GM21786 (cell line): ENCODE data around the gene TMPRSS6.
"Not testable (repeated sequence)": the region's sequence is repeated elsewhere in the genome, so short reads cannot be mapped to it uniquely, and the experiment has no call there.

Source experiments
- ATAC-seq: cut with Tn5 transposase; IDR thresholded peaks from one replicate; pipeline ENCODE4 v1.9.1; 2021; ENCODE audit not compliant: unreplicated experiment

The TMPRSS6 gene

GRCh38 chr22:37090920-37091695, 18.4 kb downstream of the TMPRSS6 start:
- ATAC-seq = no peak

GRCh38 chr22:37089434-37089833, 20.1 kb downstream of the TMPRSS6 start:
- no peak for ATAC-seq

- ATAC-seq = no peak
These were observed 20.6 kb downstream of the TMPRSS6 start for GRCh38 chr22:37088750-37089408.

- ATAC-seq = no peak
These were observed 21.4 kb downstream of the TMPRSS6 start for GRCh38 chr22:37088108-37088605.

- no peak for ATAC-seq
These were observed 23.3 kb downstream of the TMPRSS6 start for GRCh38 chr22:37086184-37086583.

- no peak for ATAC-seq
These were observed 25.1 kb downstream of the TMPRSS6 start for GRCh38 chr22:37084385-37084784.

GRCh38 chr22:37083914-37084313, 25.6 kb downstream of the TMPRSS6 start:
- ATAC-seq = no peak

- no peak for ATAC-seq
These were observed 27.2 kb downstream of the TMPRSS6 start for GRCh38 chr22:37082251-37082873.

GRCh38 chr22:37080838-37081237, 28.7 kb downstream of the TMPRSS6 start:
- no peak for ATAC-seq

- ATAC-seq = no peak
These were observed 29.1 kb downstream of the TMPRSS6 start for GRCh38 chr22:37080438-37080837.

GRCh38 chr22:37079668-37080171, 29.8 kb downstream of the TMPRSS6 start:
- ATAC-seq = no peak

- no peak for ATAC-seq
These were observed 30.4 kb downstream of the TMPRSS6 start for GRCh38 chr22:37079158-37079557.

GRCh38 chr22:37077802-37078448, 31.6 kb downstream of the TMPRSS6 start:
- no peak for ATAC-seq

- ATAC-seq = no peak
These were observed 33.6 kb downstream of the TMPRSS6 start for GRCh38 chr22:37075822-37076433.

- no peak for ATAC-seq
These were observed 34.5 kb downstream of the TMPRSS6 start for GRCh38 chr22:37075046-37075445.

GRCh38 chr22:37074537-37074936, 35.0 kb downstream of the TMPRSS6 start:
- ATAC-seq = no peak

GRCh38 chr22:37072673-37073072, 36.8 kb downstream of the TMPRSS6 start:
- ATAC-seq = no peak

- ATAC-seq = not testable (repeated sequence)
These were observed 37.5 kb downstream of the TMPRSS6 start for GRCh38 chr22:37071850-37072592.

GRCh38 chr22:37070744-37071143, 38.8 kb downstream of the TMPRSS6 start:
- ATAC-seq = no peak

- no peak for ATAC-seq
These were observed 39.2 kb downstream of the TMPRSS6 start for GRCh38 chr22:37070334-37070733.
